C4-2B (cell line): ENCODE results near the gene RYK.

ENCODE experiments used
- H3K27ac ChIP-seq: fragments of 450-650 bp; 2 replicates; pipeline ENCODE4 v1.5.1; 2017
- CTCF ChIP-seq: fragments of 450-650 bp; conservative IDR thresholded peaks from 2 replicates; pipeline ENCODE4 v1.5.1; 2017; ENCODE audit warnings: mild to moderate bottlenecking
- ZFX ChIP-seq: fragments of 450-650 bp; IDR thresholded peaks from 2 replicates; pipeline ENCODE4 v1.6.1; 2017

RYK gene

GRCh38 chr3:134134240-134134639, 116.4 kb downstream of the RYK start:
- H3K27ac ChIP-seq: no peak overlapping the region
- TF ChIP-seq ZFX (no peak), CTCF (no peak)

GRCh38 chr3:134132961-134133360, 117.7 kb downstream of the RYK start:
- TF ChIP-seq ZFX (no peak), CTCF (no peak)
- no peak overlapping the region for H3K27ac ChIP-seq

GRCh38 chr3:134126153-134126552, 124.5 kb downstream of the RYK start:
- TF ChIP-seq ZFX (no peak), CTCF (peak; percentile 45)
- no peak overlapping the region for H3K27ac ChIP-seq

GRCh38 chr3:134114726-134115125, 135.9 kb downstream of the RYK start:
- TF ChIP-seq CTCF: no peak
- no peak overlapping the region for H3K27ac ChIP-seq

- no peak overlapping the region for H3K27ac ChIP-seq
- TF ChIP-seq CTCF (no peak), ZFX (no peak)
Observed at GRCh38 chr3:134111616-134112015, 139.0 kb downstream of the RYK start.

GRCh38 chr3:134110963-134111362, 139.7 kb downstream of the RYK start:
- H3K27ac ChIP-seq: no peak overlapping the region
- no peak for TF ChIP-seq CTCF
- no peak for TF ChIP-seq ZFX
